Measurements from ENCODE around the gene MBP.

GRCh38 chr18:76988827-76989646 is 143.5 kb downstream of the MBP start:
- TF ChIP-seq CTCF (conservative IDR thresholded peaks at IDR 0.05) (no peak), ZFX (IDR thresholded peaks at IDR 0.05) (no peak)

Data from C4-2B (cell line).